ENCODE results near the gene SAC3D1.

The SAC3D1 gene

DNA sequence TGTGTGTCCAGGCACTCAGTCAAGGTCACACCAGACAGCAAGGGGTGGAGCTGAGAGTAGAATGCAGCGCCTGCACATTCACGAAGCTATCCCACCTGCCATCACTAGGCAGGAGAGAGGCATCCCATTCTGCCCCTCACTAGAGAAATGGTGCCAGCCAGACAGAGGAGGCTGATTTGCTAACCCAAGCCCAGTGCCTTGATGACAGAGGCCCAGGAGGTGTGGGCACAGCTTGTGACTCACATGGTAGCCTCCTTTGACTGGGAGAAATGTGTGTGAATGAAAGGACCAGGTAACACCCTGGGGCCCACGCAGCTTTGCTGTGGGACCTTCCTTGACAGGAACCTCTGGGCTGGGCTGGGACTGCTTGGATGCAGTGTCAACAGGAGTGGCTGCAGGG is 22.5 kb downstream of the SAC3D1 start:
- DNase-seq, result no peak

DNA sequence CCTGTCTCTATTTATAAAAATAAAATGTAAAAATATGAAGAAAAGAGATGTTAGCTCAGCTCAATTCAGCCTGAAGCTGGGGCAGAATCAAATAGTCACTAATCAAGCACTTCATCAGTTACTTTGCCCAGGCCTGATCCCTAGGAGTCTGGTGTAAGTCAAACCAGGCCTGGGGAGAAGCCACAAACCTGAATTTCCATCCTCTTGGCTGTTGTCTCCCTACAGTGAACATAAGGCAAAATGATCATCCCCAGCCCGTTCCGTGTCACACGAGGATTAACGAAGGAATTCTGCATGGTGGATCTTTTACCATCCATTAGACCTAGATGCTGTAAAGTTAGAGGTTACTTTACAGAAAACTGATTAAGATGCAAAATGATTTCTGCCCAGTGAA is 23.8 kb downstream of the SAC3D1 start:
- DNase-seq, result no peak

DNA sequence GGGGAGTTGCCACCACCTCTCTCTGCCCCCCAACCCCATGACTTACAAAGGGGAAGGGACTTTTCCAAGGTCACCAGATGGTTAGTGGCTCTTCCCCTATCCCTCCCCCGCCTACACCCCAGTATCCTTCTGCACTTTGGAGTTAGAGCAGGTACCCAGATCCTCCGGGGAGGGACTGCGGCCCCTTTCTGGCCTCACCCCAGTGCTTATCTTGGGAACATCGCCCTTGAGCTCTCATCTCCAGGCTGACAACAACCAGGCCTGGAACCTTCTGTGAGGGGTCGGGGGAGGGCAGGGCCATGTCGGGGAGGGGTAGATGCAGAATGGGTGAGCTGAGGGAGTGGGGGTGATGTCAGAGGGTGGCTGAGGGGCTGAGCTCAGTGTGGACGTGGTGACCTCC is 24.8 kb downstream of the SAC3D1 start:
- DNase-seq, result no peak

DNA sequence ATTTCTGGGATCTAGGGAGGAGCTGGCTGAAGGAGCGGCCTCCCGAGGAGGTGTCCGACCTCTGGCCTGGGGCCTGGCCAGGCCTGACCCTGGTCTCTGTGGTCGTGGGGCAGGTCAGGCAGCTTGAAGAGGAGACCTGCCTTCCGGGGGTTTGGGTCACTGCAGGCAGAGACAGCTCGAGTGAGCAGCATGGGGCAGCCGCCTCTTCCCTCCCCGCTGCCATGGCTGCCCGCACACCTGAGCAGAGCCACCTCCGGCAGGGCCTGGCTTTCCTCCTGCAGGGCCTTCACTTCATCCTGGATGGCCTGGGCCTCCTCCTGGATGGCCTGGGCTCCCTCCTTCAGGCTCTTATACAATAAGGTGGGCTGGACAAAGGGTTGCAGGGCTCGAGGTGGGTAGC is 25.3 kb downstream of the SAC3D1 start:
- DNase-seq, result no peak

DNA sequence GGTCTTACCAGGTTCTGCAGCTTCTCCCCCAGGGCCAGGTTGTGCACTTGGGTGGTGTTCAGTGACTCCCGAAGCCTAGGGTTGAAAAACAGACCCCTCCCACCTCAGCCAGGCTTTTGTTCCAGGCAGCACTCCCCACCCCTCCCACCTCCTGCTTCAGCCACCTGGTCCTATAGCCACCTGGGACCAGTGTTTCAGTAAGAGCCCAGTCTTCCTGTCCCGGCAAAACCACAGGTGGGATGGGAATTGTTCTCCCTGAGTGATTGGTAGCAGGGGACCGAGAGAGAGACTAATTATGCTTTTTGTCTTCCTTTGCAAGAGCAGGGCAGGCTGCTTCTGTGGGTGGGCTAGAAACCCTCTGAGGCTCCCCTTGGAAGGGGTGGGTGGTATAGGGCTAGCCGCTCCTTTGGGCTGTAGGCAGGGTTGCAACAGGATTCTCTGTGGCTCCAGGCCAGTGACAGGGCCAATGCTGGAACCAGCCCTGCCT is 25.8 kb downstream of the SAC3D1 start:
- no peak for DNase-seq

DNA sequence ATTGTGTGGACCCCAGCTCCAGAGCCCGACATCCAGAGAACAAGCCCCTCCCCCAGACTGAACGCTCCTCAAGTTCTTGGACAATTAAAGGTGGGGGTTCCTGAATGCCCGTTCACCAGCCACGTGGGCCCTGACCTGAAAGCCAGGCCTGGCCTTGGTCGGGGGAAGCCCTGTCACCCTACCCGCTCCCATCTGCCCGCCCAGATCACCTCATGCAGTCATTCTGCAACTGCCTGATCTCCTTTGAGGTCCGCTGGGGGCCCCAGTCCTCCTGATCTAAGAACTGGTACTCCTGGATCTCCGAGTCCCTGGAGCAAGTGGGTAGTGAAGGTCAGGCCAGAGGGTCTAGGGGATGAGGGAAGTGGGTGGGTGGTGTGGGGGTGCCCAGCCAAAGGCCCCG is 26.4 kb downstream of the SAC3D1 start:
- no peak for DNase-seq

DNA sequence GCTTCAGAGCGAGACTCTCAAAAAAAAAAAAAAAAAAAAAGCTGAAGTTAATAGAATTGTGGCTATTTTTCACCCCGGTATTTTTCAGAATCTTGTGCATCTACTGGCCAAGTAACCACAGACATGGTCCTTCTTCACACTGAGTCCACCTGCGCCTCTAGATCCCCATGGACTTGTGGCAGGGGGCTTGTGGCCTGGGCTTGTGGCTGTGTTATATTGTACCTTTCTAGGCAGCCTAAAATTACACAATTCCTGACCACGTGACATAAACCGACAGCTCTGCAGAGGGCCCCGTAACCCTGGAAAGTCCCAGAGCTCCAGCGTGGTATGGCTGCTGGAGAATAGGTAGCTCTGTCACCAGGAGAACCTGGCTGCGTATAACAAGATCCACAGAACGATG is 28.2 kb downstream of the SAC3D1 start:
- DNase-seq, result no peak

DNA sequence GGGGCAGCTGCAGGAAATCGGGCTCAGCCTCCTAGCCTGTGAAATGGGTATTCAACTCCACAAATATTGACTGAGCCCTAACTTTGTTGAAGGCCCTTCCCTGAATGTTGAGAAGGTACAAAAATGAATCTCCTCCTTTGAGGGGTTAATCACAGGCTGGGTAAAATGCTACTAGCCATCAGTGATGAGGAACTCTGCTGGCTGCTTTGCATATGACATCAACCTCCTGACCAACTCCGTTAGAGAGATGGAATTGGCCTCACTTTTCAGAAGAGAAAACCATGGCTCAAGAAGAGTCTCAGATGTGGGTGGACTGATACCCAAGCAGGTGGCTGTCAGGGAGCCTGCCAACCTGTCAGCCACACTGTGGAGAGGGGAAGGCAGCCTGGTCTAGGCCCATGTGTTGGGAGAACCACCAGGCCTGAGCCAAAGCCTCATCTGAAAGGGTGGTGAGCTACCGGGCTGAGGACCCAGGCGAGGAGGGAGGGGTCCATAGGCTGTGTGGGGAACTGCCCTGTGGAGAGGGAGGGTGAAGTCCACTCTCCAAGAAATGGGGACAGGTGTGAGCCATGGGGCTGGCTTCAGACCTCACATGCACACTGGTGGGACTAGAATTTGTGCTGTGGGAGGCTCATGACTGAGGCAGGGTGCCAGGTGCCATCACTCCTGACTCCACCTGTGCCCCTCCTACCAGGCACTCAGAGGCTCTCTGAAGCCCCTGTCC is 31.1 kb downstream of the SAC3D1 start:
- DNase-seq, result no peak

DNA sequence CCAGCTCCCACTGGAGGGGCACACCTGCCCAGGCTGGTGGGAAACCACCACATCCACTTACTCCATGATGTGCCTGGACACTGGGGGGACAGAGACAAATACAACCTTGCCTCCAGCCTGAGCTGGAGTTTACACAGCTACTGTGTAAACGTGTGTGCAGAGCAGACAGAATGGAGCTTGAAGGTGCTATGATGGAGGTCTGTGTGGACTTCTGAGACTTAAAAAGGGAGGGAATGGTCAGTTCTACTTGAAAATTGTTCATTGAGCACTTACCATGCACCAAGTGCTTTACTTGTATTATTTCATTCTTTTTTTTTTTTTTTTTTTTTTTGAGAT is 31.6 kb downstream of the SAC3D1 start:
- no peak for DNase-seq

DNA sequence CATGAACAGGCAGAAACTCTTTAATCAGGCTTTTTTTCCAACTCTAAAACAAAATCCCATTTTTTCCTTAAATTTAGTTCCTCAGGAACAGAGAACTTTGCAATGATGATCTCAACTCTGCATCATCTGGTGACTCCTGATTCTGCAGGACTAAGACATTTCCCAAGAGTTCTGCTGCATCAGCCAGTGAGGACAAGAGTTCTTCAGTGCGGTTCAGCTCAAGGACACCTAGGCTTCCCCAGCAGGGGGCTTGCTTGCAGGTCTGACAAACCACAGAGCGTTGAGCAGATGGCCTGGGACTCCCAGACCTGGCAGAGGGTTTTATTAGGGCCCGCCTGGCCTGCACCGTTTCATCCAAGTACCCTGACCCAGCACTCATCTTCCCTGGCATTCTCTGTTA is 36.4 kb downstream of the SAC3D1 start:
- DNase-seq, result no peak

DNA sequence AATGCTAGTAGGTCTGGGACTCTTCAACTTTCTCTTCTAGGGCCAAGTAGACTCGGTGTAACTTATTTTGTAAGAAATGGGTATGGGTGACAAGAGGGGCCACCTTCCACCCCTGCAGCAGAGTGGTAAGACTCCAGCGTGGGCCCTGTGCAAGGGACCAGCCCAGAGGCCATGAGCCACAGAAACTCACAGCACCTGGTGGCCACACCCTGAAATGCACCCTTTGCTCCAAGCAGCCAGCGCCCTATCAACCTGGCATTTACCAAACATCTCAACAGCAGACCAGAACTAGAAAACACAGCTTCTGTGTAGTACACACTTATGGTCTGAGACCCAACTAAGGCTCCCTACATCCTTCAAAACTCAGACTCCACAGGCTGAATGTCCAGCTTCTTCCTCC is 37.1 kb downstream of the SAC3D1 start:
- DNase-seq, result peak; percentile 78

DNA sequence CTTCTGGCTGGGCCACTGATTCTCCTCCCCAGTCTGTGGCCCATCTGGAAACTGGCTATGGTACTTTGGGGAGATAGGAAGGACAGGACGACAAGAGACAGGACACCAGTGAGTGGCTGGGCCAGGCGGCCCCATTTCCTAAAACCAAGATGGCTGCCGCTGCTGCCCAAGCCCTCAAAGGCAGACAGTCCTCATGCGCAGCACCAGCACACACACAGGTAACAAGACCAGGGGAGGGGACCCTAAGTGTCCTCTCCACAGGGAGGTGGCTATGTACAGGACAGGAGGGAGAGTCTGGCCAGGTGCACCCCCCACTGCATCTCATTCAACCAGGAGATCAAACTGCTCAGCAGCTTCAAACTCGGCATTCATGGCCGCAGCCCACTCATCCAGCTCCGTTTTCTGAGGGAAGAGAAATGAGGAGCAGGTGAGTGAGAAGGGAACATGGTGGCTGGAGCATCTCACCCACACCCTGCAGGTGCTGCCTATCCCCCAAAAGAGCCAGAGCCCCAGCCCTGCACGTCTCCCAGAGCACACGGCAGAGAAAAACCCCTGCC is 37.9 kb downstream of the SAC3D1 start:
- DNase-seq, result no peak

DNA sequence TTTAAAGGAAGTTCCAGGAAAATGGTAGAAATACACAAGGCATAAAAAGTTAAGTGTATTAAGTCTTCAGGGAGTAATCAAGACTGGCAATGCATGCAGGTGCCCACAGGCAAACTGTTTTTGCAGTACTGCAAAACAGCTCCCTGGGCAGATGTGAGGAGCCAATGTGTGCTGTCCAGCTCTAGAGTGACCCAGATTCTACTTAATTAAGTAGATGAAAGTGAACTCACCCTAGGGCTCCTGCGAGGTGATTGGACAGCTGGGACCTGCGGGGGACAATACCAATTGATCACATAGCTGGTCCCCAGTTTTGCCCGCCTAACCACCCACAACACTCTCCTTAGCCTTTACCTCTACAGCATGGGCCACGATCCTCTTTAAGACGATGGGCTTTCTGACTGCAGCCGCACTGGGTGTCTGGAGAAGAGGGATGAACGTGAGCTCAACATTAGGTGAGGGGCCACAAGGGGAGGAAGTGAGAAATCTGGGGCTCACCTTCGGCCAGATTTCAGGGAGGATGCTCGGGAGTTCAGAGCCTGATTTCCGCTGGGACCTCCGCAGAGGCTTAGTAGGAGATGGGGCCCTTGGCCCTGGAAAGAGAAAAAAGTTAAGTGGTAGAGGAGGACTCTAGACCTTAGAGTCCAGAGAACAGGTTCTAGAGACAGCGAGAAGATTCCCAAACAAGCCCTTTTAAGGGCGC is 42.3 kb downstream of the SAC3D1 start:
- no peak for DNase-seq

DNA sequence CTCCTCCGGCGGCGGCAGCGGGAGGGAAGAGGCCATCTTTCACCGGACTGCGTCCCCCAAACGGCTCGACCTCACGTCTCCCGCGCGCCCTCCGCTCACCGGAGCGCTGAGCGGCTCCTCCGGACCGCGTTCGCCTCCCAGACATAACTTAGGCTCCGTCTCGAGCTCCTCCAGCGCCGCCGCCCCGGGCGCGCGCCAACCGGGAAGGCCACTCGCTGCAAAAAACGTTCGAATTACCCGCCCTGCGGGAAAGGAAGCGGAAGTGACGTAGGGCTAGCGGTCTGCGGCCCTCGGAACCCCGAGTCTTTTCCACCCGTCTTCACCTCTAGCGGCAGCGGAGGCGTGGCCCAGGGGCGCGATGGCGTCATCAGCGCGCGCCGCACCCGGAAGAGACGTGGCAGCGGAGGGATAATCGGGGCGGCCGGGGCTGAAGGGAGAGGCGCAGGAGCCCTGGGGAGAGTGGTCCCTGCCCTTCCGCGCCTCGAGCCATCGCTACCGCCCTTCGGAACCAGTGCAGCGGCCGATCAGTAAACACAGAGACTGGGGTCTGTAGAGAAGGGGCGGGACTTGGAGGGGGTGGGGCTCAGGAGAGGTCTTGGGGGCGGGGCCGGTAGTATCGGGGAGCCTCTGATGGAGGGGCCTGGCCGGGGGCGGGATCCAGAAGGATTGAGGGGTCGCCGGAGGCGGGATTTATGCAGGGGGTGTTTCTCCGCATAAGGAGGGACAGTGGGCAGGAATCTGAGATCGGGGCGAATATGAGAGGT is 43.0 kb downstream of the SAC3D1 start, which contains the start of the genes CDCA5 and ZFPL1:
Gene CDCA5 (minus strand): TSS at position 207 of the 764 bp plus-strand sequence. CDS start 62 bp downstream, at position 145.
Gene ZFPL1 (plus strand): TSS at position 389 of the 764 bp plus-strand sequence. CDS start 477 bp downstream, outside the sequence.
- DNase-seq, result peak; percentile 99

DNA sequence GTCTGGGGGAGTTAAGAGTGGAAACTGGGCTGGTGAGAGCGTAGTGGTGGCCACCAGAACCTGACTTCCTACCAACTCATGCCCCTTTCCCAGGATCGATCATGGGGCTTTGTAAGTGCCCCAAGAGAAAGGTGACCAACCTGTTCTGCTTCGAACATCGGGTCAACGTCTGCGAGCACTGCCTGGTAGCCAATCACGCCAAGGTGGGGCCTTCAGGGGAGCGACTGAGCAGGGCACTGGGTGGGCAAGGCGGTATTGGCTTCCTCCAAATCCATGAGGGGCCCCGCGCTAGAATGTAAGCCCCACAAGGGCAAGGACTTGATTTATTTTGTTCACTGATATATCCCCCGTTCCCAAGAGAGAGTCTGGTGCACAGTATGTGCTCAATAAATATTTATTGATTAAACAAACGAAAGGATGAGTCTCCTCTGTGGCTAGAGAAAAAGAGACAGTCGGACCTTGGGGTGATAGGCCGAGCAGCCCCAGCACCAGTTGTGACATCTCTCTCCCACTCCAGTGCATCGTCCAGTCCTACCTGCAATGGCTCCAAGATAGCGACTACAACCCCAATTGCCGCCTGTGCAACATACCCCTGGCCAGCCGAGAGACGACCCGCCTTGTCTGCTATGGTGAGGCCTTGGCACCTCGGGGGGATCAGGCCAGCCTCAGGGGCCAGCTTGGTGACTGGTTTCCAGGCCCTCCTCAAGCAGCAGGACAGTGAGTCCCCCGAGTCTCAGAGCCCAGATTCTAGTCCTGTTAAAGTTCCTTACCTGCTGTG is 43.8 kb downstream of the SAC3D1 start:
- DNase-seq, result no peak

DNA sequence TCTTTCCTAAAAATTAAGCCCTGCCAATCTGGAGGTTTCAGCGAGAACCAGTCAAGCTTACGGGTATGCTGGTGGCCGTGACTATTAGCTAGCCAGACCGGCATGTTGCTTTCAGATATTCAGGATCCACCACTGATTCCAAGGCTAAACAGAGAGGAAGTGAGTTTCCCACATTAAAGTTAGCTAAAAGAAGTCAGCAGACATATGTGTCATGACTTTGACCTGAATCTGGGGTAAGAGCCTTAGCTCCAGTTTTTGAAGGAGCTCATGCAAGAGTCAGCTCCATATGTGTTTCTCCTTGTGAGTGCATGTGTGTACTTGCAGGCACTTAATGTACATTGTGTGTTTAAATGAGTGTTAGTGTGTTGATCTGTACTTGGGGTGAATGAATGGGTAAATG is 44.4 kb downstream of the SAC3D1 start:
- no peak for DNase-seq

DNA sequence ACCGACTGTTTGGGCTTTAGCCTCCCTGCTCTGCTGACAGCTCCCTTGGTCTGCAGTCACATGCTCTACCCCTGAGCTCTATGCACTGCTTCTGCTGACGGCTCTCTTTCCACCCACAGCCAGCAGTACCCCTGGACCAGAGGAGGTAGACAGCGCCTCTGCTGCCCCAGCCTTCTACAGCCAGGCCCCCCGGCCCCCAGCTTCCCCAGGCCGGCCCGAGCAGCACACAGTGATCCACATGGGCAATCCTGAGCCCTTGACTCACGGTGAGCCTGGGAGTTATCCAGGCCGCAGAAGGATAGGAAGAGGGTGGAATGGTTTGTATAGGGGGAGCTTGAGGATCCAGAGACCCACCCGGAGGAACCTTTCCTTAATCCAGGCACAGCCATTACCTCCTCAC is 45.8 kb downstream of the SAC3D1 start:
- DNase-seq, result no peak

DNA sequence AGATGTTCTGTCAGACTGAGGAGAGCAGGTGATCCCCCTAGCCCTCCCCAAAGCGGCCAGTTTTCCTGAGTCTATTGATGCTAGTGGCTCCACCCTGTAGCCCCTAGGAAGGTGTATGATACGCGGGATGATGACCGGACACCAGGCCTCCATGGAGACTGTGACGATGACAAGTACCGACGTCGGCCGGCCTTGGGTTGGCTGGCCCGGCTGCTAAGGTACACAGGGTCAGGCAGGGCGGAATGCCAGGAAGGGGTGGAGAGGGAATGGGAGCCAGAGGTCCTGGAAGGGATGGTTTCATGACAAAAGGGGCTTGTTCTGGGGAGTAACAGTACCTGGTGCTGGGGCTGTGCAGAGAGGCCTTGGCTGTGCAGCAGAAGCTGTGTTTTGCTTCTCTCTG is 46.2 kb downstream of the SAC3D1 start:
- no peak for DNase-seq

DNA sequence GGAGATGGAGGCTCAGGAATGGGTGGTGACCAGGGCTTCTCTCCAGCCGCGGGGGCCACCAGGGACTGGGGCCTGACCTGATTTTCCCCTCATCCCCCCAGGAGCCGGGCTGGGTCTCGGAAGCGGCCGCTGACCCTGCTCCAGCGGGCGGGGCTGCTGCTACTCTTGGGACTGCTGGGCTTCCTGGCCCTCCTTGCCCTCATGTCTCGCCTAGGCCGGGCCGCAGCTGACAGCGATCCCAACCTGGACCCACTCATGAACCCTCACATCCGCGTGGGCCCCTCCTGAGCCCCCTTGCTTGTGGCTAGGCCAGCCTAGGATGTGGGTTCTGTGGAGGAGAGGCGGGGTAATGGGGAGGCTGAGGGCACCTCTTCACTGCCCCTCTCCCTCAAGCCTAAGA is 46.8 kb downstream of the SAC3D1 start:
- no peak for DNase-seq

DNA sequence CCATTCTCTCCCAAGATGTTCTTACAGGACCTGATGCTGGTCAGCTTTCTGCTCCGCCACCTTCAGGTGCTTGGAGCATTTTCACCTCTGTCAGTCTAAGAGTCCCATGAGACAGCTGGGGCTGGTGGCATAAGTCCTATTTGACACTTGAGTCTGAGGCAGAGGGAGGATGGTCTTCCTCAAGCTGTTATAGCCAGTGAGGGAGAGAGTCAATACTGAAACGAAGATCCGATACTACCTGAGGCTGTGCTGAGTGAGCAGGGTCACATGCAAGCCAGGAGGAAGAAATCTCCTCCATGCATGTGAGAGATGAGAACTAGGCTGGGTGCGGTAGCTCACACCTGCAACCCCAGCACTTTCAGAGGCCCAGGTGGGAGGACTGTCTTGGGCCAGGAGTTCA is 48.6 kb downstream of the SAC3D1 start:
- no peak for DNase-seq

DNA sequence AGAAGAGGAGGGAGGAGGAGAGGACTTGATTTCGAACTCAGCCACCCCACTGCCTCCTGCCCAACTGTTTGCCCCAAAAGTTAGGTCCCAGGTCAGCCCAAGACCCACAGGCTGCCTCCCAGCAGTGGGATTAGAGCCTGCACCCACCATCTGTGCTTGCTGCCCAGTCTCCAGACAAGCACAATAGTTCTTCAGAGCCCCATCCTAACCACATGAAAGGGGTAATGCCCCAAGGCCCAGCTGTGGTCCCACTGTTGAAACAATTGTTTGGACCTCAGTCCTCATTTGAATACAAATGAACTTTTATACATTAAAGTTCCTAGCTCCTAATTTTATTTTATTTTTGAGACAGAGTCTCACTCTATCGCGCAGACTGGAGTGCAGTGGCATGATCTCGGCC is 49.6 kb downstream of the SAC3D1 start:
- DNase-seq, result no peak

Data from stimulated activated CD8-positive, alpha-beta memory T cell treated with anti-CD3 and anti-CD28 coated beads, Interleukin-4, amount 100 ng/mL, for 48 hours (primary cell).